Spleen (tissue), 11 donors: ENCODE results near the gene AMOTL1. TPM values are rescaled to one million over a fixed set of nuclear protein-coding genes. Genes with fewer than 3 reads are reported as not detected.

Experiments used
- DNase-seq: peaks from one replicate; pipeline ENCODE4 v3.0.0-alpha.2; 2020
- H3K27ac ChIP-seq, 8 donors: fragments of 200-600 bp; sonication (generic) in 7 of 8; 1 replicate in 4 of 8; 2 replicates in 4 of 8; pipeline versions ENCODE4 v1.5.0 to v1.8.0; 2016 to 2021; ENCODE audit warnings: inconsistent platforms in 4 of 8, mild to moderate bottlenecking in 4 of 8, moderate library complexity in 1 of 8
- H3K27me3 ChIP-seq, 7 donors: fragments of 200-600 bp; sonication (generic) in 6 of 7; replicated peaks in 1 of 7; 1 replicate in 4 of 7; 2 replicates in 3 of 7; pipeline versions ENCODE4 v1.5.0 to v1.8.0; 2016 to 2021; ENCODE audit warnings: inconsistent platforms in 3 of 7, mild to moderate bottlenecking in 1 of 7
- H3K36me3 ChIP-seq, 6 donors: fragments of 200-600 bp; sonication (generic) in 5 of 6; 1 replicate in 4 of 6; 2 replicates in 2 of 6; pipeline versions ENCODE4 v1.5.0 to v1.8.0; 2016 to 2021; ENCODE audit warnings: inconsistent platforms in 2 of 6
- H3K4me1 ChIP-seq, 6 donors: fragments of 200-600 bp; sonication (generic) in 5 of 6; 1 replicate in 3 of 6; 2 replicates in 3 of 6; pipeline versions ENCODE4 v1.5.0 to v1.8.0; 2016 to 2021; ENCODE audit warnings: inconsistent platforms in 3 of 6
- H3K4me3 ChIP-seq, 8 donors: fragments of 200-600 bp; sonication (generic) in 7 of 8; 1 replicate in 4 of 8; 2 replicates in 4 of 8; pipeline versions ENCODE4 v1.5.0 to v1.8.0; 2016 to 2021; ENCODE audit warnings: inconsistent platforms in 4 of 8, mild to moderate bottlenecking in 4 of 8, moderate library complexity in 2 of 8
- H3K9me3 ChIP-seq, 8 donors: fragments of 200-600 bp; sonication (generic) in 7 of 8; 1 replicate in 4 of 8; 2 replicates in 4 of 8; pipeline versions ENCODE4 v1.5.0 to v1.8.0; 2016 to 2021; ENCODE audit warnings: inconsistent platforms in 4 of 8
- POLR2A ChIP-seq, 3 donors: fragments of 450-650 bp; IDR thresholded peaks; one replicate each; pipeline ENCODE4 v1.5.1; 2017; ENCODE audit warnings: antibody characterized with exemption in 3 of 3, mild to moderate bottlenecking in 1 of 3
- POLR2AphosphoS5 ChIP-seq, 3 donors: sonication (generic); formaldehyde crosslinking; IDR thresholded peaks; one replicate each; pipeline ENCODE4 v1.5.1; 2017; ENCODE audit warnings: antibody characterized with exemption in 3 of 3
- WGBS, 5 donors: extraction: QIAGEN DNeasy Blood & Tissue Kit in 3 of 5; methylation state at CpG; one replicate each; pipeline versions ENCODE4 v1.1.5 to v1.1.7; 2013 to 2018; 5-methylcytosine and 5-hydroxymethylcytosine counted together
- intact Hi-C: fragments of 100-400 bp; cut with DNase I; formaldehyde crosslinking; loops from one replicate; pipeline ENCODE4 v1.15.0; 2023; ENCODE audit warnings: low total_unique reads
- polyA plus RNA-seq, 3 donors: library from polyadenylated mRNA; stranded (reverse); fragments of 200-250 nt; gene quantifications; one replicate each; pipeline ENCODE4 v1.2.1, GENCODE V29; 2013
- total RNA-seq, 7 donors: library from RNA; depleted of rRNA in 3 of 7; stranded (reverse); fragments of >200 nt in 3 of 7; fragmentation: NEBNext Ultra II Directional in 4 of 7; extraction: Animal tissue kit (Norgen Biotek cat#: 25700) in 4 of 7; gene quantifications; one replicate each; pipeline versions ENCODE4 v1.1.0 to v1.2.1, GENCODE V29; 2016 to 2021
- TF ChIP-seq, protein P1 (sequence below), 11 experiments: fragments of 200-600 bp in 7 of 11; fragments of 450-650 bp in 4 of 11; sonication (generic) in 4 of 11; IDR thresholded peaks in 8 of 11; conservative IDR thresholded peaks in 3 of 11; 1 replicate in 7 of 11; 2 replicates in 4 of 11; pipeline versions ENCODE4 v1.4.0 to v1.8.0; 2016 to 2021; ENCODE audit warnings: antibody characterized with exemption in 11 of 11, inconsistent platforms in 4 of 11, mild to moderate bottlenecking in 1 of 11
- donor health status: healthy with polysubstance abuse.
- donor health status: DM: no; HTN: no; CAD: no; lungs with moderate emphysema.
- donor health status: DM: no; HTN: no; CAD: no.
- donor health status: Bipolar disorder and iron deficiency.
- donor health status: healthy.
- donor health status: DM: no; HTN: no; CAD: no.
- donor health status: DM: yes; HTN: yes; CAD: no.

AMOTL1 gene
- total and polyA plus RNA-seq, 10 donors, result 1.4 to 43.9 (median 29.7) TPM

DNA sequence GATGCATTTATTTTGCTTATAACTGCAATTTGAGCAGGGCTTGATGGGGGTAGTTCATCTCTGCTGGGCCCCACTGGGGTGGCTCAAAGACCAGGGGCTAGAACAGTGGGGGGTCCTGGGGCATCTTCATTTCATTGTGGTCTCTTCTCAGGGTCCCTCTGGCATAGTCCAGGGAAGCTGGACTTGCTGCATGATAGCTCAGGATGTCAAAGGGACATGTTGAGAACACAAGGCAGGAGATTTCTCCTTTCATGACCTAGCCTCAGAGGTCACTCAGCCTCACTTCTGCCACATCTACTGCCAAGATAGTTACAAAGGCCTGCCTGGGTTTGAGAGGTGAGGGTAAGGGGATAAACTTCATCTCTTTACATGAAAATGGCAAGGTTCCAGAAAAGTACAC is 115.7 kb downstream of the AMOTL1 start:
- TF ChIP-seq, protein P1, sequence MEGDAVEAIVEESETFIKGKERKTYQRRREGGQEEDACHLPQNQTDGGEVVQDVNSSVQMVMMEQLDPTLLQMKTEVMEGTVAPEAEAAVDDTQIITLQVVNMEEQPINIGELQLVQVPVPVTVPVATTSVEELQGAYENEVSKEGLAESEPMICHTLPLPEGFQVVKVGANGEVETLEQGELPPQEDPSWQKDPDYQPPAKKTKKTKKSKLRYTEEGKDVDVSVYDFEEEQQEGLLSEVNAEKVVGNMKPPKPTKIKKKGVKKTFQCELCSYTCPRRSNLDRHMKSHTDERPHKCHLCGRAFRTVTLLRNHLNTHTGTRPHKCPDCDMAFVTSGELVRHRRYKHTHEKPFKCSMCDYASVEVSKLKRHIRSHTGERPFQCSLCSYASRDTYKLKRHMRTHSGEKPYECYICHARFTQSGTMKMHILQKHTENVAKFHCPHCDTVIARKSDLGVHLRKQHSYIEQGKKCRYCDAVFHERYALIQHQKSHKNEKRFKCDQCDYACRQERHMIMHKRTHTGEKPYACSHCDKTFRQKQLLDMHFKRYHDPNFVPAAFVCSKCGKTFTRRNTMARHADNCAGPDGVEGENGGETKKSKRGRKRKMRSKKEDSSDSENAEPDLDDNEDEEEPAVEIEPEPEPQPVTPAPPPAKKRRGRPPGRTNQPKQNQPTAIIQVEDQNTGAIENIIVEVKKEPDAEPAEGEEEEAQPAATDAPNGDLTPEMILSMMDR (IDR thresholded peaks at IDR 0.05 in 8 of 11, conservative IDR thresholded peaks at IDR 0.05 in 3 of 11), result no peak
- no peak for TF ChIP-seq POLR2A (IDR thresholded peaks at IDR 0.05)
- Histone ChIP-seq H3K4me3 (no peak overlapping the region), H3K4me1 (no peaks in the 10 kb centered on the region), H3K27ac (no peak overlapping the region), H3K9me3 (peaks cover 0 to 10% (median 0%) of the 10 kb centered on the region in 8 donors), H3K36me3 (peaks cover 0 to 39% (median 0%) of the 10 kb centered on the region in 6 donors), H3K27me3 (no peaks in the 10 kb centered on the region)
- DNase-seq, result no peak
- intact Hi-C loops, result no loop called here

DNA sequence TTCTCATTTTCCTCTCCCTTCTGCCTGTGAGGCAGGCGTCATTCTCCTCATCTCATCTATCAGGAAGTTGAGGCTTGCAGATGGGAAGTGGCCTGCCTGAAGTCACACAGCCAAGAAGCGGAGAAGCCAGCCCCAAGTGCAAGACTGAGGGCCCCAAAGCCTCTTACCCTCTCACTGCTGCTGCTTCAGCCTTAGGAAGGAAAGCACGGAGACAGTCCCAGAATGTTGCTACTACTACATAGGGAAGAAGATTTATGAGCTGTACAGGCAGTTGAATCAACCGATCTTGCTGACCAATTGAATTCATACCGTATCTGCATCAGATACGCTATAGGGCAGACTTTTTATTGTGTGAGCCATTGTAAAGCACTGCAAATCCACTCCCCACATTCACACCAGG is 116.2 kb downstream of the AMOTL1 start:
- TF ChIP-seq, protein P1 (IDR thresholded peaks at IDR 0.05 in 8 of 11, conservative IDR thresholded peaks at IDR 0.05 in 3 of 11), result no peak
- TF ChIP-seq POLR2AphosphoS5 (IDR thresholded peaks at IDR 0.05), result no peak
- TF ChIP-seq POLR2A (IDR thresholded peaks at IDR 0.05), result no peak
- WGBS, 5 donors, result 44 to 63% (median 50%) methylated on average over 6 of the region's 6 CpGs
- no peak for DNase-seq
- H3K4me1 ChIP-seq, result no peaks in the 10 kb centered on the region
- no peak overlapping the region for H3K27ac ChIP-seq
- H3K9me3 ChIP-seq, result peaks cover 0 to 10% (median 0%) of the 10 kb centered on the region in 8 donors
- intact Hi-C loops, result no loop called here
- H3K36me3 ChIP-seq, result peaks cover 0 to 34% (median 0%) of the 10 kb centered on the region in 6 donors
- H3K27me3 ChIP-seq, result no peaks in the 10 kb centered on the region
- no peak overlapping the region for H3K4me3 ChIP-seq

DNA sequence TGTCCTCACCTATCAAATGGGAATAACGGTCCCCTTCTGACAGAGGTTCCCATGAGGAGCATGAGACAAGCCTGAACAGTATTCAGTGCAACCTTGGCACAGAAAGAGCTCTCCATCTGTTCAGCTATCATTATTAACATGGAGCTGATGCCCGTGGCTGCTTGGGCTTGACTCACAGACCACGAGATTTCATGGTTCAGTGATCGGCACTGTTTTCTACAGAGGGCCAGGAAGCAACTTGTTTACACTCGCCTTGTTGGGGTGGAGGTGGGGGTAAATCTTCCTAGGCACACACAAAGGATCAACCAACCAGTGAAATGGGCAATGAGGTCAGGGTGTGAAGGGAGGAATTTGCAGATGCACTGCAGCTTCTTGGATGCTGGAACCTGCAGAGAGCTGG is 117.0 kb downstream of the AMOTL1 start:
- intact Hi-C loops, result no loop called here
- H3K36me3 ChIP-seq, result peaks cover 0 to 26% (median 0%) of the 10 kb centered on the region in 6 donors
- H3K27me3 ChIP-seq, result no peaks in the 10 kb centered on the region
- peaks cover 0 to 10% (median 0%) of the 10 kb centered on the region in 8 donors for H3K9me3 ChIP-seq
- no peaks in the 10 kb centered on the region for H3K4me1 ChIP-seq
- TF ChIP-seq POLR2AphosphoS5 (IDR thresholded peaks at IDR 0.05) (no peak), POLR2A (IDR thresholded peaks at IDR 0.05) (no peak)
- TF ChIP-seq, protein P1 (IDR thresholded peaks at IDR 0.05 in 8 of 11, conservative IDR thresholded peaks at IDR 0.05 in 3 of 11), result no peak
- no peak overlapping the region for H3K4me3 ChIP-seq
- H3K27ac ChIP-seq, result no peak overlapping the region
- WGBS, 5 donors, result 58 to 83% (median 64%) methylated on average over 2 to 5 of the region's 5 CpGs
- no peak for DNase-seq

DNA sequence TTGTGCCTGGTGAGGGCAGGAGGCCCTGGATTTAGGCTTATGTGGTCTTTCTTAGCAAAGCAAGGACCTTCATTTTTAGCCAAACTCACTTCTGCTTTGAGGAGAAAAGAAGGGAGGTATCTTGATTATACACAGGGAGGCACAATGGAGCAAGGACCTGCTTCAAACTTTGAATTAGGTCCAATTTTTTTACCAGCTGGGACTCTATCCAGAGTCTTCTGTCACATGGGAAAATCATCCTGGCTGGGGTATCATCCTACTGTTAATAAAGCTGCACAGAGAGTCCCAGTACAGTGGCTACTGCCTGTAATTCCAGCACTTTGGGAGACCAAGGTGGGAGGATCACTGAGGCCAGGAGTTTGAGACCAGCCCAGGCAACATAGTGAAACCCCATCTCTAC is 117.4 kb downstream of the AMOTL1 start:
- no peak for DNase-seq
- H3K4me3 ChIP-seq, result no peak overlapping the region
- intact Hi-C loops, result no loop called here
- TF ChIP-seq, protein P1 (IDR thresholded peaks at IDR 0.05 in 8 of 11, conservative IDR thresholded peaks at IDR 0.05 in 3 of 11), result no peak
- TF ChIP-seq POLR2A (IDR thresholded peaks at IDR 0.05) (no peak), POLR2AphosphoS5 (IDR thresholded peaks at IDR 0.05) (no peak)
- H3K9me3 ChIP-seq, result peaks cover 0 to 10% (median 0%) of the 10 kb centered on the region in 8 donors
- peaks cover 0 to 22% (median 0%) of the 10 kb centered on the region in 6 donors for H3K36me3 ChIP-seq
- no peak overlapping the region for H3K27ac ChIP-seq
- no peaks in the 10 kb centered on the region for H3K27me3 ChIP-seq
- no peaks in the 10 kb centered on the region for H3K4me1 ChIP-seq
